ENCODE data around the gene ZFP36L1. TPM values are rescaled to one million over a fixed set of nuclear protein-coding genes. Genes with fewer than 3 reads are reported as not detected.

Gene ZFP36L1
- total RNA-seq, 1 experiment from 2014 or later, result 88.6 TPM

DNA sequence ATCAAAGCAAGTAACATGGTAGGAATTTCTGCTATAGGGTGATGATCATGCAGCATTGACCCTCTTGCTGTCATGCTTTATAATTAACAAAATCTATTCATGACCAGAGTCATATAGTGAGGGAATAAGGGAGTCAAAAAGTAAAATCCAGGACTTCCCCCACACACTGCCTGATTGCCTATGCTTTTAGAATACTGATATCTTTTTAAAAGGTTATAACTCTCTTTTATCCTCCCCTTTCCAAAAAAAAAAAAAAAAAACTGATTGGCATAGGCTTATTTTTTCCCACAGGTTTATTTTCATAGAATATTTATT is 51.4 kb downstream of the ZFP36L1 start:
- no peak for DNase-seq (ENCODE audit: low spot score)

DNA sequence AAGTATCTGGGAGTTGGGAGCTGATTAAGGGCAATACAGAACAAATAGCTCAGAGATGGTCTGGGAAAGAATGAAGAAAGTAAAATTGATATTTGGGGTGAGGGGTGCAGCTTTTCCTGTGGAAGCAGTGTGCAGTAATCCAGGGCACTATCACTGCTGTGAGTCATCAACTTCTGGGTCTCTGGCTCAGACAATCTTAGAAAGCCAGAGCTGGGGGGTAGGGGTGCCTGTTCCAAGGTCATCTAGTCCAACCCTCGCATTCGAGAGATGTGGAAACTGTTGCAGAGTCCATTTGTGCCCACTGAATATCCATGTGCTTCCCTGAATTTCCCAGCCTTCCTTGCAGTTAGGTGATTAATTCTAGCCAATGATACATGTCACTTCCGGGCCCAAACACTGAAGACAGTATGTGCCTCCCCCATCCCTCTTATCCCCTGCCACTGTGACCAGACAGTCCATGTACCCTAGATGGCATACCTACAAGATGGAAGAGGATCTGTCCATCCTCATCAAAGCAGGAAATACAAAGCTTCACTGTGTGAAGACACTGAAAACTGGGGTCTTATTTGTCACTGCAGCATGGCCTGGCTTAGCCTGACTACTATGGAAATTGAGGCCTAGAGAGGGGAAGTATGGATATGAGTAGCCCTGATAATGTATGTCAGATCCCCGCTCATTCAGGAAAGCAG is 51.9 kb downstream of the ZFP36L1 start:
- no peak for DNase-seq (ENCODE audit: low spot score)

DNA sequence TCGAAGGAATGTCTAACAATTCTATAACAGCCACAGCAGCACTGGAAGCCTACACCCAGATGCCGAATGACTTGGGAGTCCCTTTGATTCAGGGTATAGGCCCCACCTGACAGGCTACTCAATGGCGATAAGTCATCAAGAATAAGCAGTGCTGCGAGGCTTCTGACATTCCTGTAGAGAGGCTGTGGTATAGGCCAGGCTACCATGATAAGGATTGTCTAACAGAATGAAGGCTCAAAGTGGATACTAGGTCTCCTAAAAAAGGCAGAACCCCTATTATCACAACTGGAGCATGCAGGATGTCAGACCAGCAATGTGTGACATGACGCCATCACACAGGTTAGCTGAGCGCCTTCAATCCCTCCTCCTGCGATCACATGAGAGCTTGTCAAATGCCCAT is 53.2 kb downstream of the ZFP36L1 start:
- no peak for DNase-seq (ENCODE audit: low spot score)

DNA sequence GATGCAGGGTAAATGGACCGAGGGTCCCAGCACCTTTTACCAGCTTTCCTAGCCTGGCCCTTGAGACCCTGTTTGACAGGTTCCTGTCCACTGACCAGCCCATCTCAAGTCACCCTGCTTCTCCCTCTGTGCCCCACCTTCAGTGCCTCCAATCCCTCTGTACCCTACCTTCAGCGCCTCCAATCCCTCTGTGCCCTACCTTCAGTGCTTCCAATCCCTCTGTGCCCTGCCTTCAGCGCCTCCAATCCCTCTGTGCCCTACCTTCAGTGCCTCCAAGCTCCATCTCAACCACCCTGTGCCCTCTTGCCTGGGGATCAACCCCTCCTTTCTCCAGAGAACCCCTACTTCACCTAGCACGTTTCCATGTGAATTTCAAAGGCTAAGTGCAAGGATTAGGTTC is 54.3 kb downstream of the ZFP36L1 start:
- DNase-seq (ENCODE audit: low spot score), result no peak

Other genes with a start within 250 kb of the ZFP36L1 start
- 104 and 115 TPM in 2 replicates for gene ACTN1, start 186.2 kb upstream of the ZFP36L1 start, total RNA-seq (2014; rRNA removed; shearing (Covaris generic))